DND-41 (cell line): Measurements from ENCODE around the gene UBE3A.
"Not testable (repeated sequence)": the region's sequence is repeated elsewhere in the genome, so short reads cannot be mapped to it uniquely, and the experiment has no call there.

Source experiments
- ATAC-seq: fragments of 200-7000 bp; cut with Tn5 transposase; 3 replicates; pipeline ENCODE4 v1.9.1; 2021; ENCODE audit warnings: low read depth; ENCODE audit not compliant: insufficient read depth
- DNase-seq: peaks from one replicate; pipeline ENCODE4 v3.0.0-alpha.2; 2020
- H2AFZ ChIP-seq: 2 replicates; pipeline ENCODE4 v1.6.0; 2012; ENCODE audit warnings: low read depth, low read length
- H3K27ac ChIP-seq: 2 replicates; pipeline ENCODE4 v1.5.1; 2012; ENCODE audit warnings: low read length, inconsistent platforms
- H3K27me3 ChIP-seq: fragments of 200-600 bp; sonication (generic); 2 replicates; pipeline ENCODE4 v1.6.0; 2012; ENCODE audit warnings: low read length, mild to moderate bottlenecking, inconsistent platforms; ENCODE audit not compliant: insufficient read depth, poor library complexity
- H3K36me3 ChIP-seq: 2 replicates; pipeline ENCODE4 v1.5.1; 2012; ENCODE audit warnings: low read length, inconsistent platforms; ENCODE audit not compliant: insufficient read depth
- H3K4me1 ChIP-seq: 2 replicates; pipeline ENCODE4 v1.5.1; 2012; ENCODE audit warnings: mild to moderate bottlenecking, low read length; ENCODE audit not compliant: insufficient read depth
- H3K4me2 ChIP-seq: 2 replicates; pipeline ENCODE4 v1.6.0; 2012; ENCODE audit warnings: mild to moderate bottlenecking, moderate library complexity, low read length, inconsistent platforms; ENCODE audit not compliant: insufficient read depth
- H3K4me3 ChIP-seq, 2 experiments: fragments of 200-600 bp in 1 of 2; shearing (Covaris generic) in 1 of 2; 2 replicates each; pipeline ENCODE4 v1.5.1; 2012 to 2016; ENCODE audit warnings: inconsistent platforms in 2 of 2, low read length in 2 of 2, mild to moderate bottlenecking in 2 of 2, low read depth in 1 of 2, moderate library complexity in 1 of 2
- H3K79me2 ChIP-seq: 2 replicates; pipeline ENCODE4 v1.6.0; 2012; ENCODE audit warnings: low read length, inconsistent platforms; ENCODE audit not compliant: insufficient read depth
- H3K9ac ChIP-seq: 2 replicates; pipeline ENCODE4 v1.6.0; 2012; ENCODE audit warnings: low read depth, mild to moderate bottlenecking, inconsistent platforms, low read length, moderate library complexity
- H3K9me3 ChIP-seq: 2 replicates; pipeline ENCODE4 v1.5.1; 2012; ENCODE audit warnings: low read length, moderate library complexity, mild to moderate bottlenecking, inconsistent platforms; ENCODE audit not compliant: insufficient read depth, severe bottlenecking
- H4K20me1 ChIP-seq: 2 replicates; pipeline ENCODE4 v1.6.0; 2012; ENCODE audit warnings: low read length; ENCODE audit not compliant: insufficient read depth
- CTCF ChIP-seq: IDR thresholded peaks from 2 replicates; pipeline ENCODE4 v1.5.1; 2012; ENCODE audit warnings: borderline replicate concordance, low read length, moderate library complexity, mild to moderate bottlenecking; ENCODE audit not compliant: poor library complexity, severe bottlenecking; ENCODE audit errors: extremely low read depth
- EZH2 ChIP-seq: IDR thresholded peaks from 3 replicates; pipeline ENCODE4 v1.6.1; 2012; ENCODE audit warnings: borderline replicate concordance, low read depth, mild to moderate bottlenecking, moderate library complexity, low read length, inconsistent platforms; ENCODE audit not compliant: severe bottlenecking

Gene UBE3A

GRCh38 chr15:25415707-25416106 is 23.1 kb downstream of the UBE3A start:
- Histone ChIP-seq H3K4me1 (peaks cover 13% of the 10 kb centered on the region), H3K36me3 (peaks cover 7% of the 10 kb centered on the region), H4K20me1 (peaks cover 67% of the 10 kb centered on the region), H3K4me2 (no peak overlapping the region), H3K27me3 (no peaks in the 10 kb centered on the region), H3K9ac (no peak overlapping the region), H3K9me3 (no peaks in the 10 kb centered on the region), H2AFZ (no peak overlapping the region), H3K79me2 (peaks cover 100% of the 10 kb centered on the region), H3K4me3 (no peak overlapping the region), H3K27ac (no peak overlapping the region)
- DNase-seq = no peak
- no peak for ATAC-seq
- no peak for TF ChIP-seq CTCF
- TF ChIP-seq EZH2 = no peak

GRCh38 chr15:25415217-25415616 is 23.6 kb downstream of the UBE3A start:
- Histone ChIP-seq H3K27ac (no peak overlapping the region), H3K27me3 (no peaks in the 10 kb centered on the region), H3K9ac (no peak overlapping the region), H3K9me3 (no peaks in the 10 kb centered on the region), H3K79me2 (peaks cover 100% of the 10 kb centered on the region), H3K4me3 (no peak overlapping the region), H4K20me1 (peaks cover 72% of the 10 kb centered on the region), H3K4me2 (no peak overlapping the region), H3K4me1 (peaks cover 13% of the 10 kb centered on the region), H3K36me3 (peaks cover 7% of the 10 kb centered on the region), H2AFZ (no peak overlapping the region)
- no peak for TF ChIP-seq EZH2
- TF ChIP-seq CTCF = no peak
- no peak for DNase-seq
- ATAC-seq = no peak

GRCh38 chr15:25410649-25411048 is 28.2 kb downstream of the UBE3A start:
- TF ChIP-seq CTCF (no peak), EZH2 (no peak)
- ATAC-seq (no peak), DNase-seq (no peak)
- Histone ChIP-seq H4K20me1 (peaks cover 55% of the 10 kb centered on the region), H3K27me3 (no peaks in the 10 kb centered on the region), H3K79me2 (peaks cover 99% of the 10 kb centered on the region), H3K9me3 (no peaks in the 10 kb centered on the region), H3K4me3 (no peak overlapping the region), H3K4me2 (no peak overlapping the region), H3K4me1 (no peaks in the 10 kb centered on the region), H3K9ac (no peak overlapping the region), H3K36me3 (peaks cover 13% of the 10 kb centered on the region), H3K27ac (no peak overlapping the region), H2AFZ (no peak overlapping the region)

- not testable (repeated sequence) for H3K9me3 ChIP-seq, ATAC-seq, H3K27me3 ChIP-seq, H3K27ac ChIP-seq, H3K4me2 ChIP-seq, DNase-seq, H3K9ac ChIP-seq, H2AFZ ChIP-seq, H3K4me3 ChIP-seq, H3K4me1 ChIP-seq
- Histone ChIP-seq H3K79me2 (peaks cover 99% of the 10 kb centered on the region), H3K36me3 (peaks cover 22% of the 10 kb centered on the region), H4K20me1 (peaks cover 48% of the 10 kb centered on the region)
Observed at GRCh38 chr15:25409731-25410130, 29.1 kb downstream of the UBE3A start.
